Activated CD4-positive, alpha-beta T cell treated with anti-CD3 and anti-CD28 coated beads for 48 hours (primary cell): Measurements from ENCODE around the gene CORO2B.
A peak's percentile ranks its signal among the peaks of the same experiment; 100 is the strongest.

ENCODE experiments used
- DNase-seq: peaks from one replicate; pipeline ENCODE4 v3.0.0-alpha.2; 2020

CORO2B gene

DNA sequence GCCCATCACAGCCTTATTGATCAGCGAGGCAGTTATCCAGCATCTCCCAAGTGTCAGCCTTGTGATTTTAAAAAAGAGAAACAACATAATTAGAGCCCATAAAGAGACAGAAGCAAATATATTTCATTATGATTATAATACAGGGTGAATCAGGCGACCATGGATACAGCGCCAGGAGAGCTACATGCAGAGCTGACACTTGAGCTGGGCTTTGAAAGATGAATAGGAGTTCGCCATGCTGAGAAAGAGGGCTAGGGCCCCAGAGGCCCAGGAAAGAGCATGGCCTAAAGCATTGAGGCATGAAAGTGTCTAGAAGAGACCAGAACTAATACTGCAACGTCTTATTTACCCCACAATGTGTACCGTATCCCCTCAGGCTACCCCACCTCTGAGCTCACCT is 4.2 kb upstream of the CORO2B start:
- DNase-seq: no peak

GRCh38 chr15:68576235-68576892 is 2.4 kb upstream of the CORO2B start:
- DNase-seq: no peak

DNA sequence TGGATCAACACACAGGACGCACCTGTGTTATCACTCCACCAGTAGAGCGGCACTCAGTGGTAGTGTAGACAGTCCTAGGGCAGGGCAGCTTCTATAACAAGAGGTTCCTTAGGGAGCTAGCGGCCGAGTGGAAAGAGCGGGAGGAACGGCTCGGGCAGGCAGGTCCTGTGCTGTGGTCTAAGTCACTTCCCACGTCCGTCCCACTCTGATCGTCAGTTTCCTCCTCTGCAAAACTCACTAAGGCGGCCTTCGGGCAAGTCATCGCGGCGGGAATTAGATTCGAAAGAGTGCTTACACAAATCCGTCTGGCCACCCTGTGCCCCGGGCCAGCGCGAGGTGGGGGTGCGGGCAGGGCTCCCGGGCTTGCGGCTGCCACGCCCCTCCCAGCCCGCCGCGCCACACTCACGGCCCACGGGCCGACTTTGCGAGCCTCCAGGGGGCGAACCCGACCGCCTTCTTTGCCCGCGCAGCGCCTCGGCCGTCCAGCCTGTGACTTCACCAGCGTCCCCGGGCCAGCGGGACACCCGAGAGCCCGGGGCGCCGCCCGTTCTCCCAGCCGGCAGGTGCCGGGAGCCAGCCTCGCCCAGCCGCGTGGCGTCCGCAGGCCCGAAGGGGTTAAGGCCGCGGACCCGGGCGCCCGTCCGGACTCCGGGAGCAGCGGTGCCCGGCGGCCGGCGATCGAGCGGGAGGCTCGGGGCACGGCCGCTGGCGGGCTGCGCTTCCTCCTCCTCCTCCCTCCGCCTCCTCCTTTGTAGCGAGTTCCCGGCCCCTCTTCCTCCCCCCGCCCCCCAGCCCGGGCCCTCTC is 416 bp upstream of the CORO2B start:
- DNase-seq: peak; percentile 40

DNA sequence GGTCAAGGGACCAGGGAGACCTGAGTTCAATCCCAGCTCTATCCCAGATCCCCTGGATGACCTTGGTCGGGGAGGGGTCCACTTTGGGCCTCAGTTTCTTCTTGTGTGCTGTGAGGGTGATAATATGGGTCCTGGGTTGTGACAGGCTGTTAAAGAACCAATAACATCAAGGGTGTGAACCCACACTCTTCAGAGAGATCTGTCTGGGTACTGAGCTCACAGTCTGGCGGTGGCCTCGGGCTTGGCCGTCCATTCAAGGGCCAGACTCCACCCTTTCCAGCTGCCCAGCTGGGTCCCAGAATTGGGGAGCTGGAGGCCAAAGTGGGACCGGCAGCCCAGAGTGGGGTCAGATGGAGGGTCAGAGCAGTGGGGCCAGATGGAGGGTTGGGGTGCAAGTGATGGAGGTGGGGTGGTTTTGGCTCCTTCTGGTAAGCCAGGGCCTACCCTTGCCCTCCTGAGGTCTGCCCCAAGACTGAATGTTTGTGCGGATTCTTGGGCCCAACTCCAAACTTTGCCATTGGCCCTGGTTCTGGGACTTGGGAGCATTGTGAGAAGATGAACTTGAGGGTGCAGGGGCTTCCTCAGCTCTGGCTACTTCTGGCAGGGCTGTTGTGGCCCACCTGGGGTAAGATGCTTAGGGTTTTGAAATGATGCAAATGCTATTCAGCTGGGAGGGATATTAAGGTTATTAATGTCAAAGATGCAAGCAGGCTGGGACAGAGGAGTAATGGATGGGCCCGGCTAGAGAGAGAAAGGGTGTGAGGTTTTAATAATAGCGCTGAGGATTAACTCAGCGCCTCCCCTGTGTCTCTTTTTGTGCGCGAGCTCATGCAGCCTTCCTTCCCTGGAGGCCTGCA is 1.5 kb downstream of the CORO2B start:
- no peak for DNase-seq

- DNase-seq: no peak
These were observed 2.0 kb downstream of the CORO2B start for GRCh38 chr15:68580883-68581155.

- no peak for DNase-seq
These were observed 2.9 kb downstream of the CORO2B start for GRCh38 chr15:68581725-68582124.

DNA sequence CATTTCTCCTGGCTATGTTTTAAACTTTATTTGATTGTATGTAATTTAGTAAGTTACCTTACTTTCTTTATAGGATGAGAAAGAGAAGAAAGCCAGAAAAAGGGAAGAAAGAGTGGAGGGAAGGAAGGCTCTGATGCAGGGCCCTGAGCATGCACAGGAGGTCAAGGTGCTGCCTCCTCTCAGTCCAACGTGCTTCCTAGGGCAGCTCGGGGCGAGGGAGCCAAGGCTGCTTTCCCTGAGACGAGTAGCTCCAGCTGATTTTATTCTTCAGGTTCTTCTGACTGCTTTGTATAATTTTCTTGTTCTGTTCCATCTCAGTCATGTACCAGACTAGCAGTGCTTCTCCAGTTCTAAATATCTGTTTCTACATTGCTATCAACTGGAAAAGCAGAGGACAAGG is 3.4 kb downstream of the CORO2B start:
- DNase-seq: no peak

- DNase-seq: no peak
These were observed 4.1 kb downstream of the CORO2B start for GRCh38 chr15:68582864-68583263.

GRCh38 chr15:68583321-68583720 is 4.5 kb downstream of the CORO2B start:
- no peak for DNase-seq

GRCh38 chr15:68583936-68584755 is 5.4 kb downstream of the CORO2B start:
- no peak for DNase-seq

DNA sequence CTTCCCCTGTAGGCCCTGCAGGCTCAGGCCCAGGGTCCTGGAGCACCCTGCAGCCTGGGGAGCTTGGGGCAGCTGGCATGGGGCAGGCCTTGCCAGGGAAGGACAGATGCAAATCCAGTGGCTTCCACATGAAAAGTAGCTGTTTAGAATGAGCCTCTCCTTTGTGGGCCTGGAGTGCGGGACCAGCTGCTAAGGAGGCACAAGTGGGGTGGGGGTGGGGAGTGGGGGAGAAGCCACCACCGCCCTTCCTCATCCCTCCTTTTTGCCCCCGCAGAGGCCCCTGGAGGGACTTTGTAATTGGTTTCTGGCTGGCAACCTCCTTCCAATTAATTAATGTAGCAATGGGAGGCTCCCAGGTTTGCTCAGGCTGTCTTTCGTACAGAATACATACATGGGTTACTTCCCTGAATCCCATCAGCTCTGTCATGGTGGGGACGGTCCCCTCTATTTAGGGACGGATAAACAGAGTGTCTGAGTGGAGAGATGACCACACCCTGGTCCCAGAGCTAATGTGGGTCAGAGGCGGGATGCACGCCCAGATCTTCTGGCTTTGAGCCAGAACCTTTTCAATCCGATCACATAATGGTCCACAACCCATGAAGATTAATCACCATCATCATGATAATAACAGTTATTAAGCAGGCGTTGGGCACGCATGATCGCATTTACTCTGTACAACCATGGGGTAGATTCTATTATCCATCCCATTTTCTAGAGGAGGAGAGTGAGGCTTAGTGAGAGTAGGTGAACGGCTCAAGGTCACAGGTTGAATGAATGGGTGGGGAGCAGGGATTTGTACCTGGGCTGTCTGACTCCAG is 6.2 kb downstream of the CORO2B start:
- no peak for DNase-seq

DNA sequence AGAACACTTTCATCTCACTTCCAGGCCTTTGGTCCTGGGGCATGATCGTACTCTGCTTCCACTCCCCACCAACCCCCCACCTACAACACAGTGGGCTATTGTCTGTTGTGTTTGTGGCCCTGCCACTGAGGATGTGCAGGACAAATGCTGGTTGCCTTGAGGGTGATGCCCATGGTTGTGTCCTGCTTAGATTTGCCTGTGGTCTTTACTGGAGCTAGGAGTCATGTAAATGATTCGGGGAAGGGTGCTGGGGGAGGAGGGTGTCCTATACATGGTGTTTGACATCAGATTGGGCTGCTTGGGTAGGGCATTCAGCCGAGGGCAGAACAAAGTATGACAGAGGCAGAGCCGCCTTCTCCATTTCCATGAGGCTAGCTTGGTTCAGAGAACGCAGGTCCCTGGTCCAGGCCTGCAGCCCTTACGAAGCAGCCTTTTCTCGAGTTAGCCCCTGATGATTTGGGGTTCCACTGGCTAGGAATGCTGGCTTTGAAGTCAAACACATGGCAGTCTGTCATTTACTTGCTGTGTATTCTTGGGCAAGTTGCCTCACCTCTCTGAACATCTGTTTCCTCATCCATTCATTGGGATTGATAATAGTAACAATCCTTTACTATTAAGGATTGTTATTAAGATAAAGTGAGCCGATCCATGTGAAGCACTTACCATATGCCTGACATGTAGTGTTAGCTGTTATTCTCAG is 6.9 kb downstream of the CORO2B start:
- DNase-seq: no peak

DNA sequence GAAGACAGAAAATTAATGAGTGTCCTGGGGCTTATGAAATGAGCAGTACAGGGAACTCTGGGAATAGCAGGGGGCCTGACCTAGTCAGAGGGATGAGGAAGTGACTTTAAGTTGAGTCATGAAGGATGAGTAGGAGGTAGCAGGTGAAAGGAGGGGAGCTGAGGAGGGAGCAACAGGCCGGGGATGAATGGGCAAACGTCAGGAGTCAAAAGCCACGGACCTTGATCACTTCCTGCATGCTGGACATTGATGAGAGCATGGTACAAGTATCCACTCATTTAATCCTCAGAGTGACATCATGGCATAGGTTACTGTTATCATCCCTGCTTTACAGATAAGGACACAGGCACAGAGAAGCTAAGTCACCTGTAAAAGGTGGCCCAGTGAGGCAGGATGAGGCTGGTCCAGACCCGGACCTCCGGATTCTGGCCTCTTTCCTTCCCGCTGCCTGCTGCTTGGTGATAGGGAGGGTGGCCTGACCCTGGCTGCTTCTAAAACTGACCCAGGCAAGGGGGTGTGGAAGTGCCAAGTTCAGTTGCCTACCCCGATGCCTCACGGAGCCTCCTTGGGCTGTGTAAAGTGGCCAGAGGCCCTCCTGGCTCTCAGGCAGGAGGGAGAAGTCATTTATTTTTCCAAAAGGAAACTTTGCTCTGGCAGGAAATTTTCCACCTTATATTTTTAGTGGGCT is 7.6 kb downstream of the CORO2B start:
- peak; percentile 27 for DNase-seq

DNA sequence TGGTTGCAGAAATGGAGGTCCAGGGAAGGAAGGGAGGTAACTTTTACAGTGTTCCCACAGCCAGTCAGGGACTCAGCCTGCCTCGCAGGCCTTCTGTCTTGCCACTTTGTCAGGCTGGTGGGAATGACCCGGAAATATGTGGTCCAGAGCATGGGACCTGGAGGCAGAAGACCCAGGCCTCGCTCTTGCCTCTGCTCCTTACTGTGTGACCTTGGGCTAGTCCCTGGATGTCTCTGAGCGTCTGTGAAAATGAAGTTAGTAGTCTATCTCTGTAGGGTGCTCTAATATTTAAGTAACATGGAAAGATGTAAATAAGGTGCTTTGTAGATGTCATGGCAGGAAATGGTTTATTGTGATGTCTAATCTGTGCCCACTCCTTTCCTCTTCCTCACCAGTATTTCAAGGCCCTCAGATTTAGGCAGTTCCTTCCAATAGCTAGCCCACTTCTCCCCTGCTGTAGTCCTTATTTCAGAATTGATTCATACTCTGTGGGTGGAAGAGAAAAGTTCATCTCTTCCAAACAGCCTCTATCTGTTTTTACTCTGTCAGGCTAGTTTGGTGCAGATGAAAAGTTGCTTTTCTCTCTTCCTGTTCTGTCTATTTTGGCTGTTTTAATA is 9.1 kb downstream of the CORO2B start:
- DNase-seq: no peak

DNA sequence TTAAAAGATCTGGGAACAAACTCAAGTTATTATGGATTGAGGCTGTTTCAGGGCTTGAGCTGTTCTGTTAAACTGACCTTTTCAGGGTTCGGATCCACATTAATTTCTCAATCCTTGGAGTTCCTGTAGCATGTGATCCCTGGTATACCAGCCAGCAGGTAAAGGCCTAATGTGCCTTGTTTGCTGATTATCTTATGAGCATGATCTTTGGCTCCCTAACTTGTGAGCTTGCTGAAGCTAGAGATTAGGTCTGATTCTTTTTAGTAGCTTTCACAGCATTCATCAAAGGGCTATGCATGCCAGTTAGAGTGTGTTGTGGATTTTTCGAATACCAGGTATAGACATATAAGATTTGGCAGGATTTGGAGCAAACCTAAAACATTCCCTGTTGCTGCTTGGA is 10.3 kb downstream of the CORO2B start:
- no peak for DNase-seq

DNA sequence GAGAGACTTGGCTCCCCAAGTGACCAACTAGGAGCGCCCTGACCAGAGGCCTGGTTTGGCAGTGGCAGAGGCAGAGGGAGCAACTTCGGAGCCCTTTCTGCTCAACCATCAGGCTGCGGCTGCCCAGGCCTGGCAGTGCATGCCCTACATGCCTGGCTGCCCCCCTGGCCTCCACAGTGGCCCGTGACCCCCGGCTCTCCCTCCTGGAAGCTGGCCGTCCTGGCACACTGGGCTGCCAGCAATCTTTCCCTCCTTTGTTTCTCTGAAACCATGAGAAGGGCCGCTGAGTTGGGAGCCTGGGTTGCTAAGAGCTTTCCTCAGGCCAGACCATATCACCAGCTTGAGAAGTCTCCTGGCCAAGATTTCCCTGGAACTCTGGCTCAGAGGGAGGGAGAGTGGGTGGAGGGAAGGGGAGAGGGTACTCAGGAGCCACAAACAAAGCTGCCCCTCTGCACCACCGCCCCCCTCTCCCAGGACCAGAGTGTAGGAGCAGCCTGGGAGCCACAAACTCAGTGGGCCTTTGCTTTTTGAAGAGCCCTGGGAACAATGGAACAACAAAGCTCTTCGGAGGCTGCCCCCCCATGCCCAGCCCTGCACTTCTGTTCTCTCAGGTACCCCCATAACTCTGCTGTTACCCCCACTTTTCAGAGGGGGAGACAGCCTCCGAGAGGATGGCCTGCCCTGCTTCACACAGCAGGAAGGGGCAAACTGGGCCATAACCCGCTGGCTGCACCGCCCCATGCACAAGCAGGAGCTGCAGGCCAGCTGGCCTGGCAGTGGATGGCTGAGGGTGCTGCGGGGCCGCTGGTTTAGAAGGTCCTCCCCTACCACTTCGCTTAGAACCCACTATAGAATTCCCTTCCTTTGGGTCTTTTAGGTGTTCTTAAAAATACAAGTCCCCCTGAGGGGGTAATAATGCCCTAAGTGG is 11.3 kb downstream of the CORO2B start:
- DNase-seq: no peak

- DNase-seq: no peak
These were observed 12.1 kb downstream of the CORO2B start for GRCh38 chr15:68590721-68591389.

GRCh38 chr15:68592054-68592453 is 13.3 kb downstream of the CORO2B start:
- DNase-seq: no peak

- no peak for DNase-seq
These were observed 13.8 kb downstream of the CORO2B start for GRCh38 chr15:68592544-68592943.
